ENCODE measurements around the gene FLT3.

- TF ChIP-seq CTCF (IDR thresholded peaks at IDR 0.05; ENCODE audit: low read length) = no peak
- TF ChIP-seq EZH2phosphoT487 (IDR thresholded peaks at IDR 0.05; ENCODE audit: low read length) = no peak
- no peak for TF ChIP-seq EZH2 (optimal IDR thresholded peaks at IDR 0.05; ENCODE audit: low read depth, low read length)
Measured at GRCh38 chr13:28047757-28048388, 52.5 kb downstream of the FLT3 start.
